ENCODE measurements around the gene HTRA2. TPM values are rescaled to one million over a fixed set of nuclear protein-coding genes. Genes with fewer than 3 reads are reported as not detected.

HTRA2 gene
- total and polyA plus RNA-seq, 8 donors = 8.5 to 24.3 (median 11.3) TPM

GRCh38 chr2:74493546-74493945 is 36.2 kb upstream of the HTRA2 start:
- ATAC-seq = no peak
- Histone ChIP-seq H3K4me3 (no peak overlapping the region), H3K36me3 (peaks cover 0 to 24% (median 14%) of the 10 kb centered on the region in 3 donors), H3K27ac (no peak overlapping the region), H3K9me3 (no peaks in the 10 kb centered on the region), H3K4me1 (peaks cover 0 to 6% (median 3%) of the 10 kb centered on the region in 3 donors), H3K27me3 (no peaks in the 10 kb centered on the region)
- 88 to 97% methylated on average over 3 of the region's 3 CpGs for WGBS, 2 donors
- FAIRE-seq = no peak
- no peak for DNase-seq
- intact Hi-C loops (cut with DNase I) = no loop called here
- no peak for TF ChIP-seq CTCF (IDR thresholded peaks at IDR 0.05)

GRCh38 chr2:74495440-74495839 is 34.3 kb upstream of the HTRA2 start:
- Histone ChIP-seq H3K27ac (no peak overlapping the region), H3K4me3 (no peak overlapping the region), H3K36me3 (peaks cover 0 to 22% (median 14%) of the 10 kb centered on the region in 3 donors), H3K9me3 (no peaks in the 10 kb centered on the region), H3K4me1 (peaks cover 0 to 8% (median 6%) of the 10 kb centered on the region in 3 donors), H3K27me3 (peaks cover 0 to 6% (median 0%) of the 10 kb centered on the region in 4 donors)
- WGBS, 2 donors = 74 to 78% methylated on average over 1 of the region's 1 CpG
- no peak for FAIRE-seq
- intact Hi-C loops (cut with DNase I) = no loop called here
- ATAC-seq = no peak
- TF ChIP-seq CTCF (IDR thresholded peaks at IDR 0.05) = no peak
- DNase-seq = no peak

GRCh38 chr2:74496997-74497776 is 32.5 kb upstream of the HTRA2 start:
- FAIRE-seq (no peak), DNase-seq (peak in 1 of 6 donors; percentile 33), ATAC-seq (no peak)
- Histone ChIP-seq H3K27ac (no peak overlapping the region), H3K27me3 (peaks cover 0 to 6% (median 0%) of the 10 kb centered on the region in 4 donors), H3K36me3 (peaks cover 0 to 4% (median 0%) of the 10 kb centered on the region in 3 donors), H3K4me1 (peaks cover 0 to 8% (median 6%) of the 10 kb centered on the region in 3 donors), H3K9me3 (no peaks in the 10 kb centered on the region), H3K4me3 (peak overlapping the region in 1 of 4 donors; percentile 41)
- 67 to 70% methylated on average over 19 of the region's 19 CpGs for WGBS, 2 donors
- TF ChIP-seq CTCF (IDR thresholded peaks at IDR 0.05) = no peak
- intact Hi-C loops (cut with DNase I) = no loop called here

- TF ChIP-seq CTCF (IDR thresholded peaks at IDR 0.05) = no peak
- Histone ChIP-seq H3K27ac (no peak overlapping the region), H3K36me3 (no peaks in the 10 kb centered on the region), H3K4me3 (peak overlapping the region; percentile 7 to 41 (median 20)), H3K9me3 (no peaks in the 10 kb centered on the region), H3K27me3 (peaks cover 0 to 6% (median 0%) of the 10 kb centered on the region in 4 donors), H3K4me1 (peaks cover 0 to 8% (median 6%) of the 10 kb centered on the region in 3 donors)
- 6% methylated on average over 54 to 61 of the region's 61 CpGs for WGBS, 2 donors
- DNase-seq (peak in 3 of 6 donors; percentile 42 to 81 (median 71)), ATAC-seq (peak; percentile 26 to 65 (median 46)), FAIRE-seq (no peak)
- intact Hi-C loops (cut with DNase I) = no loop called here
Observed at GRCh38 chr2:74497777-74498499, 31.8 kb upstream of the HTRA2 start.

All from pancreas (tissue), 10 donors.